IPS-NIHi11 (cell line): Measurements from ENCODE around the gene CIDEA.
"Not testable (repeated sequence)": the region's sequence is repeated elsewhere in the genome, so short reads cannot be mapped to it uniquely, and the experiment has no call there.

Source experiments
- DNase-seq: peaks from one replicate; pipeline ENCODE4 v3.0.0; 2012; ENCODE audit warnings: mixed read lengths, low spot score

The CIDEA gene

DNA sequence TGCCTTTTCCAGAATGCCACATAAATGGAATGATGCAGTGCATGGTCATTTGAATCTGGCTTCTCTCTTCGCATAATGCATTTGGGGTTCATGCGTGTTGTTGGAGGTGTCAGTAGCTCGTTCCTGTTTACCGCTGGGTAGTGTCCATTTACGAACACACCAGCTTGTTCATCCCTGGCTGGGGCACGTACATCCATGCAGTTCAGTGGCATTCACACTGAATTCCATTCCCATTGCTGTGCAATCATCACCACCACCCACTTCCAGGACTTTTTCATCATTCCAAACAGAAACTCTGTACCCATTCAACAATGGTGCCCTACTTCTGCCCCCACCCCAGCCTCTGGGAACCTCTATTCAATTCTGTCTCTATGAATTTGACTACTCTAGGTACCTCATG lies 14.7 kb upstream of the CIDEA start:
- DNase-seq = no peak

DNA sequence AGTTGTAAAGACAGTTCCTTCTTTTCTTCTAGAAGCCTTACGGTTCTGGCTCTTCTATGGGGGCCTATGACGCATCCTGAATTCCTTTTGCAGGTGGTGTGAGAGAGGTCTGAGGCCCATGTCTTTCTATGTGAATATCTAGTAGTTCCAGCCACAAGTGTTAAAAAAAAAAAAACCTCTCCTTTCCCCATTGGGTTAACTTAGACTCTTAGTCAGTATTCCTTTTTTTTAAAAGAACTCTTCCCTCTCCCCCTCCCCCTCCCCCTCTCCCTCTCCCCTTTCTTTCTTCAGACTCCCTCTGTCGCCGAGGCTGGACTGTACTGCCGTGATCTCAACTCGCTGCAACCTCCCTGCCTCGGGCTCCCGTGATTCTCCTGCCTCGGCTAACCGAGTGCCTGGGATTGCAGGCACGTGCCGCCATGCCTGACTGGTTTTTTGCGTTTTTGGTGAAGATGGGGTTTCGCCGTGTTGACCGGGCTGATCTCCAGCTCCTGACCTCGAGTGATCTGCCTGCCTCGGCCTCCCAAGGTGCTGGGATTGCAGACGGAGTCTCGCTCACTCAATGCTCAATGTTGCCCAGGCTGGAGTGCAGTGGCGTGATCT lies 11.4 kb upstream of the CIDEA start:
- no peak for DNase-seq

GRCh38 chr18:12243272-12243671 lies 10.9 kb upstream of the CIDEA start:
- DNase-seq = not testable (repeated sequence)

GRCh38 chr18:12245793-12246135 lies 8.4 kb upstream of the CIDEA start:
- no peak for DNase-seq

- DNase-seq = peak; percentile 77
These were observed 7.0 kb upstream of the CIDEA start for GRCh38 chr18:12246849-12247808.

DNA sequence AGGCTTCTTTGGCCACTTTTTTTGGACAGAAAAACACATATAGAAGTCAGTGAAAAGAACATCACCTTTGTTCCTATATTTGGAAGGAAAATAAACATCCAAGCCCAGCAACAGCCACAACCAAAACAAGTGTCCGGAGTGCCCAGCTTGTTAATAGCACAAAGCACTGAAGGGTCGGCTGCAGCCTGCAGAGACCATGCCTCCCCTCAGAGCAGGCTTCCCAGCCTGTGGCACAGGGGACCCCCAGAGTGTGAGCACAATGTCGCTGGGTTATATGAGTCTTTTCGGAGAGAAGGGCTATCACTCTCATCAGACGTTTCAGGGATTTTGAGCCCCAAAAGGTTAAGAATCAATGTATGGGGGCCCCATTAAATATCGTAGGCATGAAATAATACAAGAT lies 6.2 kb upstream of the CIDEA start:
- DNase-seq = no peak

- no peak for DNase-seq
These were observed 5.0 kb upstream of the CIDEA start for GRCh38 chr18:12248926-12249720.

- no peak for DNase-seq
These were observed 2.9 kb upstream of the CIDEA start for GRCh38 chr18:12251311-12251710.

DNA sequence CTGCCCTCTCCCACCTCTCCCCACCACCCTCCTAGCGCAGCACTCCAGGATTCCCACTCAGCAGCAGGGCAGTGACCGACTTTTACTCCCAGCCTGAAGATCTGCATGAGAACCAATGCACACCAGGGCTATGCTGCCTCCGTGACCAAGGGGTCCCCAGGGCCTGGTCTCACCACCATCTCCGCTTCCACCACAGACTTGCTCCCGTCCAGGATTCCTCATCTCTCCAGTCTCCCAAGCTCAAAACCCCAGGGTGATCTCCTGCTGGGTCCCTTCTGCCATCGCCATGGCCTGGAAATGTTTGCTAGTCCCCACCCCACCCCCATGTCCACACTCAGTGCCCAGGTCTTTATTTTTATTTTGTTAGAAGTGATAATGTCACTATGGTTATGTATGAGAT lies 2.1 kb upstream of the CIDEA start:
- no peak for DNase-seq

DNA sequence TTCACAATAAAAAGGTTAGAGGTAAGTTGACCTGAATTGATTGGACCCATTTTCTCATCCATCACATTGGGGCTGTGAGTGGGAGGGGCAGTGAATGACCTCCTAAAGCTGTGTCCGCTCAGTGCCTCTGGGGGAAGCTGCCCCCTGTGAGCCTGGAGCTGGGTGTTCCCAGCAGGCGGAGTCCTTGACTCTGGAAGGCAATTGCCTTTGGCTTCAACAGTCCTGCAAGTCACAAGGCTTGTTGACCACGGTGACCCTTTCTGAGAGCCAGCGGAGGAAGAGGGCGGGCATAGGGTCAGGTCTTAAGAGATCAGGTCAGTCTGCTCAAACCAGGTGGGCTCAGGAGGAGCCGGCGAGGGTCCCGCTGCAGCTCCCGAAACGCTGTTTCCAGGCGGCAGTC lies 1.1 kb upstream of the CIDEA start:
- DNase-seq = no peak

- peak; percentile 45 for DNase-seq
These were observed 462 bp upstream of the CIDEA start for GRCh38 chr18:12253663-12254135.

- no peak for DNase-seq
These were observed 805 bp downstream of the CIDEA start for GRCh38 chr18:12254820-12255511.

DNA sequence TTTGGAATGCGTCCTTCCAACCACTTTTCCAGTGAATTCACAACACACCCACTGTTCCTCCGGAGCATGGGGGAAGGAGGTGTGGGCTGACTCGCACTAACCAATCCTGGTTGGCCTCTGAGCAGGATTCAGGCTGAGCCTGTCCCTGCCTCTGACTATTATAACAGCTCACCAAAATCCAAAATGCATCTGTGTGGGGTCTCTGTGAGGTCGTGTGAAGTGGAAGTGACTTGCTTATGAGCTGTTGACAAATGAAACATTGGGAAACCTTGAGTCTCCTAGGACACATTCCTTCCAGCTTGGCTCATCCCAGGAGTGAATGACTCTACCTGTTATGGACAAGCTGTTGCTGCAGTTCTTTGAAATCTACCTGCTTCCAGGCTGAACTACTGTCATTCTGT lies 1.5 kb downstream of the CIDEA start:
- DNase-seq = no peak

DNA sequence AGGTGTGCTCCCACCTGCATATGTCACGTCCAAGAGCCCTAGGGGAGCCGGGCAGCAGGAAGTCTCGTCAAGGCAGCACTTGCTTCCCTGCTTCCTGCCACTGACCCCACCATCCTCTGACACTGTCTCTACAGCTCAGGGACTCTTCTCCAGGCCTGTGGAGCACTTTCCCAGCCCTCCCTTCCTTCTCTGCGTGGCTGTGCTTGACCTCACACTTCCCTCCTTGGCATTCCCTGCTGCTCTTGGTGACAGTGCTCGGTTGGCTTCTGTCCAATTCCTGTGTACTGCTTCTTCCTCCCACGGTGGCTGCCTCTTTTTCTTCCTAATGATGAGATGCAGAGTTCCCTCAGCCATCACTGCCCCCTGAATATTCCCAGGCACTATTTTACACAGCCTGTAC lies 2.8 kb downstream of the CIDEA start:
- no peak for DNase-seq

GRCh38 chr18:12257996-12258718 lies 4.0 kb downstream of the CIDEA start:
- no peak for DNase-seq

- no peak for DNase-seq
These were observed 4.9 kb downstream of the CIDEA start for GRCh38 chr18:12258719-12259705.

- no peak for DNase-seq
These were observed 8.6 kb downstream of the CIDEA start for GRCh38 chr18:12262748-12263147.

DNA sequence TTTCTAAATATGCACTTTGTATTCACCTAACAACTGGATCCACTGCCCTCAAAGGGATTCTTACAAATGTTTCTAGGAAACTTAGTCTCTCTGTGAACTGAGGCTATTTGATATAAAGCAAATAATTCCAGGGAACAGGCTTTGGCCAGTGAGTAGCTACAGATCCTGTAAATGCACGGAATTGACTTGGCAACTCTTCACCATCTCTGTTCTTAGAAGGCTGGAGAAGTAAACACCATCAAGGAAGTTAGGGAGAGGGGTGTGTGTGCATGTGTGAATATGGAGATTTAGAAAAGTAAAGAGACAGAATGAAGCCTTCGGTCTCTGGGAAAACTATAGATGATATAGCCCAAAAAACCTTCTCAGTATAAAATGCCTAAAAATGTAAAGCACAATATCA lies 10.7 kb downstream of the CIDEA start:
- no peak for DNase-seq

DNA sequence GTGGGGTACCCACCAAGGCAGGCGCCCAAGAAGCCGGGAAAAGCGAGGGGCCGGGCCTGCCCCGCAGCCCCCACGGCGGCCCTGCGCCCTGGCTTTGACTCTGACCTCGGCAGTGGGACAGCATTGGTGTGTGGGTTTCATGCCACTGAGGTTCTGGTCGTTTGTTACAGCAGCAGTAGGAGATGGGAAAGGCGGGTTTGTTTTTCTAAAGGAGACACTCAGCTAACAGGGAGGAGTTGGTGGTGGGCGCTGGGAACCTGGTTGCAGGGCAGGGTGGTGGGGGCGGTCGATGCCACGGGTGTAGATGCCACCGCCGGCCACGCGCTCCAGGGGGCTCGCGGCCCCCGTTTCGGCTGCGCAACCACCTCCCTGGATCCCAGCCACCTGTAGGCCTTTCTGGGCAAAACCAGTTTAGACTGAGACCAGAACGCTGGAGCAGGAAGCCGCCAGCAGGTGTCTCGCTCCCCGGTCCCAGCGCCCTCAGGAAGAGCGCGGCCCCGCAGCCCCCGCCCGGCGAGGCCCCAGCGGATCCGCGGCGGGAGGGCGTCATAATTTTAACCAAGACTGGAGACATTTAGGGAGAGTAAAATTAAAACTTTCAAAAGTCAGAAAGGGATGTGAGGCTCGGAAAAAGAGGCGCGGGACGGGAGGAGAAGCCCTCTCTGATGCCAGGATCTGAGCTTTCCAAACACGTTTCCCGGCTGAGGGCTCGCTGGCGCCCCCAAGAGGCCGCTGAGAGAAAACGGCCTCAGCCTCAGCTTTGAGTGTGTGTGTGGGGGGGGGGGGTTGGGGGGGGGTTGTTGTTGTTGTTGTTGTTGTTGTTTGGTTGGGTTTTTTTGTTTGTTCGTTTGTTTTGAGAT lies 17.4 kb downstream of the CIDEA start:
- DNase-seq = peak; percentile 85
